ENCODE measurements around the gene SLC25A34. TPM values are rescaled to one million over a fixed set of nuclear protein-coding genes. Genes with fewer than 3 reads are reported as not detected.

SLC25A34 gene
- total and polyA plus RNA-seq, 8 donors, result 1.4 to 6.2 (median 4.2) TPM

- no peak for ATAC-seq
- H3K4me1 ChIP-seq, result peaks cover 3 to 5% of the 10 kb centered on the region in 2 donors
- peaks cover 0 to 88% of the 10 kb centered on the region in 2 donors for H3K36me3 ChIP-seq
- no peak overlapping the region for H3K4me3 ChIP-seq
- H3K27me3 ChIP-seq, result no peaks in the 10 kb centered on the region
- no peak for TF ChIP-seq CTCF (IDR thresholded peaks at IDR 0.05)
- no peak for DNase-seq
- intact Hi-C loops (cut with DNase I), result no loop called here
- H3K9me3 ChIP-seq, result no peaks in the 10 kb centered on the region
- no peak overlapping the region for H3K27ac ChIP-seq
Observed at GRCh38 chr1:15719381-15720120, 16.5 kb upstream of the SLC25A34 start.

- TF ChIP-seq CTCF (IDR thresholded peaks at IDR 0.05), result no peak
- no peaks in the 10 kb centered on the region for H3K27me3 ChIP-seq
- H3K27ac ChIP-seq, result no peak overlapping the region
- no peaks in the 10 kb centered on the region for H3K4me1 ChIP-seq
- no peak for ATAC-seq
- no peak for DNase-seq
- intact Hi-C loops (cut with DNase I), result no loop called here
- H3K4me3 ChIP-seq, result no peak overlapping the region
- no peaks in the 10 kb centered on the region for H3K9me3 ChIP-seq
- H3K36me3 ChIP-seq, result peaks cover 0 to 100% of the 10 kb centered on the region in 2 donors
Observed at GRCh38 chr1:15720861-15721260, 15.2 kb upstream of the SLC25A34 start.

- no peak for TF ChIP-seq CTCF (IDR thresholded peaks at IDR 0.05)
- H3K27ac ChIP-seq, result no peak overlapping the region
- no peaks in the 10 kb centered on the region for H3K27me3 ChIP-seq
- no peak overlapping the region for H3K4me3 ChIP-seq
- ATAC-seq, result no peak
- no peak for DNase-seq
- H3K36me3 ChIP-seq, result peaks cover 0 to 100% of the 10 kb centered on the region in 2 donors
- no peaks in the 10 kb centered on the region for H3K4me1 ChIP-seq
- intact Hi-C loops (cut with DNase I), result no loop called here
- H3K9me3 ChIP-seq, result no peaks in the 10 kb centered on the region
Observed at GRCh38 chr1:15722411-15722810, 13.6 kb upstream of the SLC25A34 start.

- H3K4me3 ChIP-seq, result no peak overlapping the region
- H3K9me3 ChIP-seq, result no peaks in the 10 kb centered on the region
- intact Hi-C loops (cut with DNase I), result no loop called here
- no peaks in the 10 kb centered on the region for H3K27me3 ChIP-seq
- ATAC-seq (no peak), DNase-seq (no peak)
- TF ChIP-seq CTCF (IDR thresholded peaks at IDR 0.05), result no peak
- peaks cover 0 to 100% of the 10 kb centered on the region in 2 donors for H3K36me3 ChIP-seq
- H3K27ac ChIP-seq, result no peak overlapping the region
- H3K4me1 ChIP-seq, result no peaks in the 10 kb centered on the region
Observed at GRCh38 chr1:15722836-15723532, 13.1 kb upstream of the SLC25A34 start.

GRCh38 chr1:15723631-15724246, 12.3 kb upstream of the SLC25A34 start:
- DNase-seq (peak in 1 of 4 donors; percentile 72), ATAC-seq (no peak)
- no peak overlapping the region for H3K4me3 ChIP-seq
- intact Hi-C loops (cut with DNase I), result no loop called here
- no peaks in the 10 kb centered on the region for H3K4me1 ChIP-seq
- H3K27ac ChIP-seq, result no peak overlapping the region
- TF ChIP-seq CTCF (IDR thresholded peaks at IDR 0.05), result no peak
- H3K36me3 ChIP-seq, result peaks cover 0 to 100% of the 10 kb centered on the region in 2 donors
- H3K9me3 ChIP-seq, result no peaks in the 10 kb centered on the region
- H3K27me3 ChIP-seq, result no peaks in the 10 kb centered on the region
